HG03575 (cell line): Measurements from ENCODE around the gene CIC.

Experiments used
- ATAC-seq: cut with Tn5 transposase; IDR thresholded peaks from one replicate; pipeline ENCODE4 v1.9.1; 2021; ENCODE audit not compliant: unreplicated experiment, insufficient number of reproducible peaks, low FRiP score; ENCODE audit errors: extremely low read depth

The CIC gene

DNA sequence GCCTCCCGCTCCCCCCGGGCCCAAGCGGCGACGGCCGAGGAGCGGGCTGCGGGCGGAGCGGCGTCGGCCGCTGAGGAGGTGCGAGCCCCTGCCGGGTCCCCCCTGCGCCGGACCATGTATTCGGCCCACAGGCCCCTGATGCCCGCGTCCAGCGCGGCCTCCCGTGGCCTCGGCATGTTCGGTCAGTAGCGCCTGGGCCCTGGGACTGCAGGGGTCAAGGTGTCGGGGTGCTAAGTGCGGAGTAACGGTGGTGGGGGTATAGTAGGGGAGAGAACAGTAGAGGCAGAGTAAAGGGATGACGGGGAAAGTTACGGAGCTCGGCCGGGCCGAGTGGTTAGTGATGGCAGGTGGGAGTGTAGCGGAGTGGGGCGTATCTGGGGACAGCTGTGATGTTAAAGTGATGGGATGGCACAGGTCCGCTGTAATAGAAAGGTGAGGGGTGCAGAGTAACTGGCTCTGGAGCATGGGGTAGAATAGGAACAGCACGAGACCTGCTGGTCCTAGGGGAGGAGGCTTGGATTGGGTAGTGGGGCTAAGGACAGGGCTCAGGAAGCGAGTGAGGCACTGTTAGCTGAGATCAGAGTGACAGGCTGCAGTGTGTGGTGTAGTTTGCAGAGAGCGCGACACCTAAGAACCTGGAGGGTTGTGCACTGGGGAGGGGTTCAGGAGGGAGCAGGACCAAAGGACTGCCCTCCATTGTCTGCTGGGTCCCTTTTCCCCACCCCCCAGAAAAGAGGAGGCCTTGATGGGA lies 15.7 kb downstream of the CIC start:
- no peak for ATAC-seq

DNA sequence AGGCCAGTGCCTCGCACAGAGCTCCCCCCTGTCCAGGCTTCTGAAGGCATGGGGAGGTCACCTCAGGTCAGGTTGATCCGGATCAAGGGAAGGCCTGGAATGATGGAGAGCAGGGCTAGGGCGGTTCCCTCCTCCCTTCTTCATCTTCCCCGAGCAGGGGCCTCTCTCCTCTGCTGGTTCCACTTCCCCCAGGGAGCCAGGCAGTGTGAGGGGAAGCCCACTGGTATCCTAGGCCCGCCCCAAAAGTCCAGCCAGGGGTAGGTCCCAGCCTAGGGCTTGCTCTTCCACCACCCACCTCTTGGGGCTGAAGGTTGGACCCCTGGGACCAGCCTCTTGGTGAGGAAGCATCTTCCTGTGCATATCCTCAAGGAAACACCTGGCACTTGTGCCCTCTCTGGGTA lies 16.5 kb downstream of the CIC start:
- ATAC-seq, result no peak

DNA sequence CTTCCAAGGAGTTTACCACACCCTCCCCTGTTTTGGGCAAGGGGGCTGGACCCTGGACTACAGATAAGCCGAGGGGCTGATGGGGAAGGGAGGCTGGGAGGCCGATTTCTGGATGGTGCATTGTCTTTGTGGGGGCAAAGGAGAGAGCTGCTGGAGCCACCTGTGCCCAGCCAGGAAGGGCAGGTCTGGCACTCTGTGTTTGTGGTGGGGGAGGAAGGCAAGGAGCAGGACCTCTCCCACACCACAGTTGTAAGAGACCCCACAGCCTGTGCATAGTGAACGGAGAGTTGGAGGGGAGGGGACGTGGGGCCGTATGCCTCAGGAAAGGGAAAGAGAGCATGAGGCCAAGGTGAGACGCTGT lies 16.9 kb downstream of the CIC start:
- no peak for ATAC-seq

DNA sequence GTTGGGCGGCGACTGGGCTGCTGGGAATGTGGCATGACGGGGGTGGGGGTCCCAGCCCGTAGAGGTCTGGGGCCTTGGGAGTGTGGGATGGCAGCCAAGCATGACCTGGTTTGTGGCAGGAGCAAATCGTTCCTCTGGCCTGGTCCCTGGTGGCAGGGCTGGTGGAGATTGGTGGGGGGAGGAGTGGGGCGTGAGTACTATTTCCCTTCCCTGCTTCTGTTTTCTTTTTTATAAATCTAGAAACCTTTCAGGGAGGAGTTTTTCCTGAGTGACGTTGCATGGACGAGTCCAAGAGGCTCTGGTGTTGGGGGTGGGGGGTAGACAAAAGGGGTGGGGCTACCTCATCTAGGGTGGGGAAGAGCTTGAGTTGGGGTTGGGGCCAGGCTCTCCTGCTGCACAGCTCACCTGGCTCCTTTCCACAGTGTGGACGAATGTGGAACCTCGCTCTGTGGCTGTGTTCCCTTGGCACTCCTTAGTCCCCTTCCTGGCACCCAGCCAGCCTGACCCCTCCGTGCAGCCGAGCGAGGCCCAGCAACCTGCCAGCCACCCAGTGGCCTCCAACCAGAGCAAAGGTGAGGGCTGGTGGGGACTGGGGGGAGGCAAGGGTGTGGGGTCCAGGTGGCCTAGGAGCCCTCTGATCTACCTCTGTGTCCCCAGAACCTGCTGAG lies 17.4 kb downstream of the CIC start:
- no peak for ATAC-seq

DNA sequence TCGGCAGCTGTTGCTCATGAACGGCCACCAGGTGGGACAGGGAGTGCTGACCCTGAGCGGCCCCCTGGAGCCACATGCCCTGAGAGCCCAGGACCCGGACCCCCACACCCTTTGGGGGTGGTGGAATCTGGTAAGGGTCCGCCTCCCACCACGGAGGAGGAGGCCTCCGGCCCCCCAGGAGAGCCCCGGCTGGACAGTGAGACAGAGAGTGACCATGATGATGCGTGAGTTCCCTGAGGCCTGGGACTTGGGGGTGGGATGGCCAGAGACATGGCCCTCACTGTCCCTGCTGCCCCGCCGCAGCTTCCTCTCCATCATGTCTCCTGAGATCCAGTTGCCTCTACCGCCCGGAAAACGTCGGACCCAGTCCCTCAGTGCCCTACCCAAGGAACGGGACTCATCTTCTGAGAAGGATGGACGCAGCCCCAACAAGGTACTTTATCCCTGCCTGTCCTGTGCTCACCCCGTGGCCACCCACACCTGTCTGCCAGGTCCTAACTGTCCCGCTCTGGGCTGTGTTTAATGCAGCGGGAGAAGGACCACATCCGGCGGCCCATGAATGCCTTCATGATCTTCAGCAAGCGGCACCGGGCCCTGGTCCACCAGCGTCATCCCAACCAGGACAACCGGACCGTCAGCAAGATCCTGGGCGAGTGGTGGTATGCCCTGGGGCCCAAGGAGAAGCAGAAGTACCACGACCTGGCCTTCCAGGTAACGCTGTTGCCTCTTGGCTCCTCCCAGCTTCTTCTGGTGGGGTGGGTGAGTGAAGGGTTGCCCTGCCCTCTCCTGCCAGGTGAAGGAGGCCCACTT lies 18.2 kb downstream of the CIC start:
- ATAC-seq, result no peak

DNA sequence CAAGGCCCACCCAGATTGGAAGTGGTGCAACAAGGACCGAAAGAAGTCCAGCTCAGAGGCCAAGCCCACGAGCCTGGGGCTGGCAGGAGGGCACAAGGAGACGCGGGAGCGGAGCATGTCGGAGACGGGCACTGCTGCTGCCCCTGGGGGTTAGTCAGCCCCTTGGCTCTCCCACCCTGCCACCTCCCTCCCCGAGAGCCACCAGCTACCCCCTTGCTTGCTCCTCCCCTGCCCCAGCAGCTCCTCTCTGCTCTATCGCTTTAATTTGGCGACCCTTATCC lies 18.7 kb downstream of the CIC start:
- ATAC-seq, result no peak

DNA sequence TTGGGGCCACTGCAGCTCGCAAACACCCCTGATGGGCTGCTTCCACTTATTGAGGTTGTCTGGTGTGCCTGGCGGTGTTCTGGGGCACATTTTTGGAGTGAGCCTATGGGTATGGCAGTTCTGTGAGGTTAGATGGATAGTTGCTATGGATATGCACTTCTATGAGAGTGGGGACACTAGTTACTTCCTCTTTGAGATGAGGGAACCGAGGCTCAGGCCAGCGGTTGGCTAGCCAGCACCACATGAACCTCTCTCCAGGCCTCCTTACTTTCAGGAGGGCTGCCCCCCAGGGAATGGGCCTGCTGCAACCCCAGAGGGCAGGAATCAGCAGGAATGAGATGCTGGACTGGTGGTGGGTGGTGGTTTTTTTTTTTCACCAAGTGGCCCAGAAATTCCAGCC lies 19.3 kb downstream of the CIC start:
- ATAC-seq, result no peak

DNA sequence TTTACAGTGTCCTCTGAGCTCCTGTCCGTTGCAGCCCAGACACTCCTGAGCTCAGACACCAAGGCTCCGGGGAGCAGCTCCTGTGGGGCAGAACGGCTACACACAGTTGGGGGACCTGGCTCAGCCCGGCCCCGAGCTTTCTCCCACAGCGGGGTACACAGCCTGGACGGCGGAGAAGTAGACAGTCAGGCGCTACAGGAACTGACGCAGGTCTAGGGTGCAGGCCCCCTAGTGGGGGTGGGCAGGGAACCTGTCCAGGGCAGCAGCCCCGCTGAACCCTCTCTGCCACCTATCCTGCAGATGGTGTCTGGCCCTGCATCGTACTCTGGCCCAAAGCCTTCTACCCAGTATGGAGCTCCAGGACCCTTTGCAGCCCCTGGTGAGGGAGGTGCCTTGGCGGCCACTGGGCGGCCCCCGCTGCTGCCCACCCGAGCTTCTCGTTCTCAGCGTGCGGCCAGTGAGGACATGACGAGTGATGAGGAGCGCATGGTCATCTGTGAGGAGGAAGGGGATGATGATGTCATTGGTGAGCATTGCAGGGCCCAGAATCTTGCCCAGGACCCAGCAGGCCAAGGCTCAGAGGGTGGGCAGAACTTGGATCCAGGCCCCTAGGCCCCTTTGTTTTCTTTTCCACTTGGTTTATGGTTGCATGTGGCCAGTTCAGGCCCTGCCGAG lies 20.0 kb downstream of the CIC start:
- ATAC-seq, result no peak

DNA sequence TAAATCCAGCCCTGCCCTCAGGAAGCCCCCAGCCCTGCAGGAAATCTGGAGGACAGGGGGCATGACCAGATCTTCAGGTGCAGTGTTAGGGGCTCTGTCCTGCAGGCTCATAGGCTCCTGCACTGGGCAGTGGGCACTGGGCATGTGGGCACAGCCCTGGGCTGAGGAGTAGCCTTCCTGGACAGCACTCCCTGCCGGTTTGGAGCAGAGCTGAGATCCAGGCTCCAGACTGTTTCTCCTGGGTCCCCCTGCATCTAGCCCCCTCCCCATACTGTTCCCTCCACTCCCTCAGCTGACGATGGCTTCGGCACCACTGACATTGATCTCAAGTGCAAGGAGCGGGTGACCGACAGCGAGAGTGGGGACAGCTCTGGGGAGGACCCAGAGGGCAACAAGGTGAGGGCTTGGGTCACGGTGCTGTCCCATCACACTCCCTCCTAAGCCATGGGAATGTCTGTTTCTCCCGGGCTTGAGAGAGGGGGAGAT lies 20.5 kb downstream of the CIC start:
- ATAC-seq, result no peak

DNA sequence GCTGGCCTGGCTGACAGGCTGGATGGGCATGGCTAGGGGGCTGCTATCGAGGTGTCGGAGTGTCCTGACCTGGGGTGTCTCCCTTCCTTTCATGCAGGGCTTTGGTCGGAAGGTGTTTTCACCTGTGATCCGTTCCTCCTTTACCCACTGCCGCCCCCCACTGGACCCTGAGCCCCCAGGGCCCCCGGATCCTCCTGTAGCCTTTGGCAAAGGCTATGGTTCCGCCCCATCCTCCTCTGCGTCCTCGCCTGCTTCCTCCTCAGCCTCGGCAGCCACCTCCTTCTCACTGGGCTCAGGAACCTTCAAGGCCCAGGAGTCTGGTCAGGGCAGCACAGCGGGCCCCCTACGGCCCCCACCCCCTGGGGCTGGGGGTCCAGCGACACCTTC lies 21.1 kb downstream of the CIC start:
- ATAC-seq, result no peak

DNA sequence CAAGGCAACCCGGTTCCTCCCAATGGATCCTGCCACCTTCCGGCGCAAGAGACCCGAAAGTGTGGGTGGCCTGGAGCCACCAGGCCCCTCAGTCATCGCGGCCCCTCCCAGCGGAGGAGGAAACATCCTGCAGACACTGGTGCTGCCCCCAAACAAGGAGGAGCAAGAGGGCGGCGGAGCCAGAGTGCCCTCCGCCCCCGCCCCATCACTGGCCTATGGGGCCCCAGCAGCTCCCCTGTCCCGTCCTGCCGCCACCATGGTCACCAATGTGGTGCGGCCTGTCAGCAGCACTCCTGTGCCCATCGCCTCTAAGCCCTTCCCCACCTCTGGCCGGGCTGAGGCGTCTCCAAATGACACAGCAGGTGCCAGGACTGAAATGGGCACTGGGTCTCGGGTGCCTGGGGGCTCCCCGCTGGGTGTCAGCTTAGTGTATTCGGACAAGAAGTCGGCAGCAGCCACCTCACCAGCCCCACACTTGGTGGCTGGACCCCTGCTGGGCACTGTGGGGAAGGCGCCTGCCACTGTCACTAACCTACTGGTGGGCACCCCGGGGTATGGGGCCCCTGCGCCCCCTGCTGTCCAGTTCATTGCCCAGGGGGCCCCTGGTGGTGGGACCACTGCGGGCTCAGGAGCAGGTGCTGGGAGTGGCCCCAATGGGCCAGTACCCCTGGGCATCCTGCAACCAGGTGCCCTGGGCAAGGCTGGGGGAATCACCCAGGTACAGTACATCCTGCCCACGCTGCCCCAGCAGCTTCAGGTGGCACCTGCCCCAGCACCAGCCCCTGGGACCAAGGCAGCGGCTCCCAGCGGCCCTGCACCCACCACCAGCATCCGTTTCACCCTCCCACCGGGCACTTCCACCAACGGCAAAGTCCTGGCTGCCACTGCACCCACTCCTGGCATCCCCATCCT lies 21.7 kb downstream of the CIC start:
- ATAC-seq, result no peak

DNA sequence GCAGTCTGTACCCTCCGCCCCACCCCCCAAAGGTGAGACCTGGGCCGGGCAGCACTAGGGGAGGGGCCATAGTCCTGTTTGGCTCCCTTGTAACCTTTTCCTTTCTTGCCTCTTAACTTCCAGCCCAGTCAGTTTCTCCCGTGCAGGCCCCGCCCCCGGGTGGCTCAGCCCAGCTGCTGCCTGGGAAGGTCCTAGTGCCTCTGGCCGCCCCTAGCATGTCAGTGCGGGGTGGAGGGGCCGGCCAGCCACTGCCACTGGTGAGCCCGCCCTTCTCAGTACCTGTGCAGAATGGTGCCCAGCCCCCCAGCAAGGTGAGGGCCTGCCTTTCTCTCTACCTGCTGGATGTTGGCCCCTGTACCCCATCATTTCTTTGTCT lies 22.4 kb downstream of the CIC start:
- no peak for ATAC-seq

DNA sequence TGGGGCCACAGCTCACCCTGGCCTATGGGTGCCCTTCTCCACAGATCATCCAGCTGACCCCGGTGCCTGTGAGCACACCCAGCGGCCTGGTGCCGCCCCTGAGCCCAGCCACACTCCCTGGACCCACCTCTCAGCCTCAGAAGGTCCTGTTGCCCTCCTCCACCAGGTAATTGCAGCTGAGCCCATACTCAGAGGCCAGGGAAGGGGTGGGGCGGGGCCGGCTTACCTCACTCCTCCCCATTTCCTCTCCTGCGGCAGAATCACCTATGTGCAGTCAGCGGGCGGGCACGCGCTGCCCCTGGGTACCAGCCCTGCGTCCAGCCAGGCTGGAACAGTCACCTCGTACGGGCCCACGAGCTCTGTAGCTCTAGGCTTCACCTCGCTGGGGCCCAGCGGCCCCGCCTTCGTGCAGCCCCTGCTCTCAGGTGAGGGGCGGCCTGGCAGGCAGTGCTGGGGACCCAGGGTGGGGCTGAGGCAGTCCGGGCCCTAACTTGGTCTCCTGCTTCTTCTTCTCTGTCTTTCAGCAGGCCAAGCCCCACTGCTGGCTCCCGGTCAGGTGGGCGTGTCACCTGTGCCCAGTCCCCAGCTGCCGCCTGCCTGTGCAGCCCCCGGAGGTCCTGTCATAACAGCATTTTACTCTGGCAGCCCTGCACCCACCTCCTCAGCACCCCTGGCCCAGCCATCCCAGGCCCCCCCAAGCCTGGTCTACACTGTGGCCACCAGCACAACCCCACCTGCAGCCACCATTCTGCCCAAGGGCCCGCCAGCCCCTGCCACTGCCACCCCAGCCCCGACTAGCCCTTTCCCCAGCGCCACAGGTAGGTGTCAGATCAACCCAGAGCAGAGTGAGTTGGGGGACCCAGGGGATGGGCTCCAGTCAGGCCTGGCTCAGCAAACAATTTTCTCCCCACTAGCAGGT lies 23.2 kb downstream of the CIC start:
- no peak for ATAC-seq

DNA sequence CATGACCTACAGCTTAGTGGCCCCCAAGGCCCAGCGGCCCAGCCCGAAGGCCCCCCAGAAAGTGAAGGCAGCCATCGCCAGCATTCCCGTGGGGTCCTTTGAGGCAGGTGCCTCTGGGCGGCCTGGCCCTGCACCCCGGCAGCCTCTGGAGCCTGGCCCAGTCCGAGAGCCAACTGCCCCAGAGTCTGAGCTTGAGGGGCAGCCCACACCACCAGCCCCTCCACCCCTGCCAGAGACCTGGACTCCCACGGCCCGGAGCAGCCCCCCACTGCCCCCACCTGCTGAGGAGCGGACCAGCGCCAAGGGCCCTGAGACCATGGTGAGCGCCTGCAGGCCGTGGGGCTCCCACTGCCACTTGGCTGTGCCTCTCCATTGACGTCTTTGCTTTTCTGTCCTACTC lies 23.9 kb downstream of the CIC start:
- ATAC-seq, result no peak

DNA sequence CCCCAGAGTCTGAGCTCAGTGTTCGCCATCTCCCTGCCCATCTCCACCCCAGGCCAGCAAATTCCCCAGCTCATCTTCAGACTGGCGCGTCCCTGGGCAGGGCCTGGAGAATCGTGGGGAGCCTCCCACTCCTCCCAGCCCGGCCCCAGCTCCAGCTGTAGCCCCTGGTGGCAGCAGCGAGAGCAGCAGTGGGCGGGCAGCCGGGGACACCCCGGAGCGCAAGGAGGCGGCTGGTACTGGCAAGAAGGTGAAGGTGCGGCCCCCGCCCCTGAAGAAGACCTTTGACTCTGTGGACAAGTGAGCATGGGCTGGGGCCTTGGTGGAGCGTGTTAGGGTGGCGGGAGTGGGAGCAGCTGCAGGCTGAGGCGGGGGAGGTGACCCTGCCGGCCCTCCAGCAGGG lies 24.5 kb downstream of the CIC start:
- ATAC-seq, result no peak

DNA sequence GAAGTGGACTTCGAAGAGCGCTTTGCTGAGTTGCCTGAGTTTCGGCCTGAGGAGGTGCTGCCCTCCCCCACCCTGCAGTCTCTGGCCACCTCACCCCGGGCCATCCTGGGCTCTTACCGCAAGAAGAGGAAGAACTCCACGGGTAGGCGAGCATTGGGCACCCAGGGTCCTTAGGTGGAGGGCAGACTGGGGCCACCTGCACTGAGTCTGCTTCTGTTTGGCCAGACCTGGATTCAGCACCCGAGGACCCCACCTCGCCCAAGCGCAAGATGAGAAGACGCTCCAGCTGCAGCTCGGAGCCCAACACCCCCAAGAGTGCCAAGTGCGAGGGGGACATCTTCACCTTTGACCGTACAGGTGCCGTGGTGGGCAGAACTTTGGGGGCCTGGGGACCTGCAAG lies 24.9 kb downstream of the CIC start:
- ATAC-seq, result no peak

DNA sequence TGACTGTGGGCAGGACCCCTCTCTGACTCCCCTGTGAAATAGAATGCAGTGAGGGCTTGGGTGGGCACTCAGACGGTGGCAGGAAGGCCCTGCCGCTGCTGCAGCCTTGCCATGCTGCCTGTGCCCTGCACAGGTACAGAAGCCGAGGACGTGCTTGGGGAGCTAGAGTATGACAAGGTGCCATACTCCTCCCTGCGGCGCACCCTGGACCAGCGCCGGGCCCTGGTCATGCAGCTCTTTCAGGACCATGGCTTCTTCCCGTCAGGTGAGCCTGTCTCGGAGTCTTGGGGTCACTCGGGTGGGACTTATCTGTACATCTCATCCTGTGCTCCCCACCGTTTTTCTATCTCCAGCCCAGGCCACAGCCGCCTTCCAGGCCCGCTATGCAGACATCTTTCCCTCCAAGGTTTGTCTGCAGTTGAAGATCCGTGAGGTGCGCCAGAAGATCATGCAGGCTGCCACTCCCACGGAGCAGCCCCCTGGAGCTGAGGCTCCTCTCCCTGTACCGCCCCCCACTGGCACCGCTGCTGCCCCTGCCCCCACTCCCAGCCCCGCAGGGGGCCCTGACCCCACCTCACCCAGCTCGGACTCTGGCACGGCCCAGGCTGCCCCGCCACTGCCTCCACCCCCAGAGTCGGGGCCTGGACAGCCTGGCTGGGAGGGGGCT lies 25.6 kb downstream of the CIC start:
- ATAC-seq, result no peak
